GM12892 (cell line): ENCODE results near the gene BLVRB.

ENCODE experiments used
- POLR2A ChIP-seq: IDR thresholded peaks from 2 replicates; pipeline ENCODE4 v1.6.1; 2011; ENCODE audit warnings: low read depth, low read length, control low read depth
- POLR2AphosphoS5 ChIP-seq: IDR thresholded peaks from 2 replicates; pipeline ENCODE4 v1.6.1; 2011; ENCODE audit warnings: low read depth, low read length, control low read depth
- TAF1 ChIP-seq: IDR thresholded peaks from 2 replicates; pipeline ENCODE4 v1.6.1; 2011; ENCODE audit warnings: low read depth, mild to moderate bottlenecking, control low read depth, low read length, borderline replicate concordance

DNA sequence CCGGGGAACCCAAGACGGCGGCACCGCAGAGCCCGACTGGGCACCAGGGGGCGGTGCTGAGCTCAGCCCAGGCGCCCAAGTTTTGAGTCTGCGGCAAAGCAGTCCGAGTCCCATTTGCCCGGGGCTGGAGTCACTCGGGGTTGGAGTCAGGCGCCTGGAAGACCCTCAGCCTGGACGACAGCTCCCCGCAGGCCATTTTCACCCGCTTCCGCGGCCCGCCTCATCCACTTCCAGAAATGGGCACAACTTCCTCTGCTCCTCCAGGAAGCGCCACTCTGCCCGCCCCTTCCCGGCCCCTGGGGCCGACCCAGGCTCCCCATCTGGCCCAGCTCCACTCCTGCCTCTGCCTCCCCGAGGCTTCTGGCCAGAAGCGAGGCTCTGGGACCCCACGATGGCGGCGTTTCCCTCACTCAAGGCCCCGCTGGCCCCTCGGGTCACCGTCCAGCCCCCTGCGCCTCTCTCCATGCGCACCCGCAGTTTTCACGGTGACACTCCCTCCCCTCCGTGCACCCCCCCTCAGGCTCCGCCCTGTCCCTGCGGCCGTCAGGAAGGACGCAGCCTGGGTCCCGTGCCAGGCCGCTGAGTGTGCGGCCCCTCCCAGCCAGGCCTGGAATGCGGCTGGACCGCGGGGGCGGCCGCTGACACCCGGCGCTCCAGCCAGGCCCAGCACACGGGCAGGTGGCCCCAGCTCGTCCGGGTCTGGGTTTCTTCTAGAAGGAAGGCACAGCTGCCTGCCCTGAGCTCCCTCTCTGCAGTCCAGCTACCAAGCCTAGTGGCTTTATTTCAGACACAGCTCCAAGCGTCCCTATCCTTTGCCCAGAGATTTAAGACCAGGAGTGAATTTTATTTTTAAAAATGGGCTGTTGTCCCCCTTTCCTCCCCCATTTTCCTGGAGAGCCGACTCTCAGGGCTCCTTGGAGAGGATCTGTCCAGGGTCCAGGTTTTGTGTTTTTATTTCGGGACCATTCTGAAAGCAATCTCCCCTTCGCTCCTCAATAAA, 44.5 kb downstream of the BLVRB start:
- peak; percentile 84; the same call in 1 of the 2 replicates for TF ChIP-seq POLR2A
- peak; percentile 76 for TF ChIP-seq POLR2AphosphoS5
- peak; percentile 40; the same call in 1 of the 2 replicates for TF ChIP-seq TAF1
